Suprapubic skin (tissue), 4 donors: ENCODE data around the gene FOXB2. TPM values are rescaled to one million over a fixed set of nuclear protein-coding genes. Genes with fewer than 3 reads are reported as not detected.
"Not testable (repeated sequence)": the region's sequence is repeated elsewhere in the genome, so short reads cannot be mapped to it uniquely, and the experiment has no call there.

Experiments
- DNase-seq, 2 donors: peaks; one replicate each; pipeline ENCODE4 v3.0.0-alpha.2; 2019; ENCODE audit warnings: low spot score in 2 of 2
- H3K27ac ChIP-seq: fragments of 200-600 bp; sonication (generic); one replicate; pipeline ENCODE4 v1.5.1; 2019
- H3K27me3 ChIP-seq: fragments of 200-600 bp; sonication (generic); one replicate; pipeline ENCODE4 v1.5.1; 2019
- H3K36me3 ChIP-seq: fragments of 200-600 bp; sonication (generic); one replicate; pipeline ENCODE4 v1.5.1; 2019
- H3K4me1 ChIP-seq: fragments of 200-600 bp; sonication (generic); one replicate; pipeline ENCODE4 v1.5.1; 2019
- H3K4me3 ChIP-seq: fragments of 200-600 bp; sonication (generic); one replicate; pipeline ENCODE4 v1.5.1; 2019; ENCODE audit warnings: mild to moderate bottlenecking
- H3K9me3 ChIP-seq: fragments of 200-600 bp; sonication (generic); one replicate; pipeline ENCODE4 v1.5.1; 2019
- CTCF ChIP-seq, 2 donors: fragments of 200-600 bp in 1 of 2; fragments of 450-650 bp in 1 of 2; sonication (generic) in 1 of 2; IDR thresholded peaks; one replicate each; pipeline ENCODE4 v1.5.1; 2016 to 2019; ENCODE audit warnings: antibody characterized with exemption in 2 of 2, mild to moderate bottlenecking in 1 of 2, moderate library complexity in 1 of 2
- EP300 ChIP-seq: sonication (generic); formaldehyde crosslinking; IDR thresholded peaks from one replicate; pipeline ENCODE4 v1.6.1; 2017; ENCODE audit warnings: antibody characterized with exemption
- POLR2A ChIP-seq, 2 donors: fragments of 450-650 bp; IDR thresholded peaks; one replicate each; pipeline ENCODE4 v1.6.1; 2017; ENCODE audit warnings: antibody characterized with exemption in 2 of 2, mild to moderate bottlenecking in 2 of 2, moderate library complexity in 2 of 2
- POLR2AphosphoS5 ChIP-seq, 3 donors: sonication (generic); formaldehyde crosslinking; IDR thresholded peaks; one replicate each; pipeline ENCODE4 v1.6.1; 2017; ENCODE audit warnings: antibody characterized with exemption in 3 of 3
- WGBS: methylation state at CpG from one replicate; pipeline ENCODE4 v1.1.5; 2018; 5-methylcytosine and 5-hydroxymethylcytosine counted together
- total RNA-seq, 4 donors: library from RNA; depleted of rRNA; stranded (reverse); fragments of >200 nt; gene quantifications; one replicate each; pipeline ENCODE4 v1.1.0, GENCODE V29; 2016

Gene FOXB2
- total RNA-seq, 4 donors from 2014 or later: not detected

DNA sequence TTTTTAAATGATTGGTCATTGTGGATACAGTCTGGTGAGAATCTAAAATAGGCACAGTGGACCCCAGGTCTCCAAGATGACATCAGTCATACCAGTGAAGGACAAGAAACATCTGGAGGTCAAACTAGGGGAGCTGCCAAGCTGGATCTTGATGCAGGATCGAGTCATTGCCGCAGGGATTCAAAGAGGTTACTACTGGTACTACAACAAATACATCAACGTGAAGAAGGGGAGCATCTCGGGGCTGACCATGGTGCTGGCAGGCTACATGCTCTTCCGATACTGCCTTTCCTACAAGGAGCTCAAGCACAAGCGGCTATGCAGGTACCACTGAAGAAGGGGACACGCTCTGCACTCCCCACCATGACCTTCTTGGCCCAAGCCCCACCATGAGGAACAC, 20.9 kb downstream of the FOXB2 start:
- Histone ChIP-seq H3K27ac (no peak overlapping the region), H3K9me3 (no peaks in the 10 kb centered on the region), H3K36me3 (no peaks in the 10 kb centered on the region), H3K4me3 (no peak overlapping the region), H3K4me1 (no peaks in the 10 kb centered on the region), H3K27me3 (peaks cover 5% of the 10 kb centered on the region)
- DNase-seq: no peak
- WGBS: 75% methylated on average over 7 of the region's 7 CpGs
- no peak for TF ChIP-seq EP300
- no peak for TF ChIP-seq CTCF (IDR thresholded peaks at IDR 0.05)
- no peak for TF ChIP-seq POLR2A (IDR thresholded peaks at IDR 0.05)
- TF ChIP-seq POLR2AphosphoS5 (IDR thresholded peaks at IDR 0.05): no peak

GRCh38 chr9:77043743-77044142, 24.3 kb downstream of the FOXB2 start:
- 92% methylated on average over 4 of the region's 4 CpGs for WGBS
- H3K27me3 ChIP-seq: peaks cover 11% of the 10 kb centered on the region
- H3K4me1 ChIP-seq, H3K36me3 ChIP-seq, H3K9me3 ChIP-seq, DNase-seq, H3K4me3 ChIP-seq, H3K27ac ChIP-seq: not testable (repeated sequence)

DNA sequence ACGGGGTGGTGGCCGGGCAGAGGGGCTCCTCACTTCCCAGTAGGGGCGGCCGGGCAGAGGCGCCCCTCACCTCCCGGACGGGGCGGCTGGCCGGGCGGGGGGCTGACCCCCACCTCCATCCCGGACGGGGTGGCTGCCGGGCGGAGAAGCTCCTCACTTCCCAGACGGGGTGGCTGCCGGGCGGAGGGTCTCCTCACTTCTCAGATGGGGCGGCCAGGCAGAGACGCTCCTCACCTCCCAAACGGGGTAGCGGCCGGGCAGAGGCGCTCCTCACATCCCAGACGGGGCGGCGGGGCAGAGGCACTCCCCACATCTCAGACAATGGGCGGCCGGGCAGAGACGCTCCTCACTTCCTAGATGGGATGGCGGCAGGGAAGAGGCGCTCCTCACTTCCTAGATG, 41.2 kb downstream of the FOXB2 start:
- H3K36me3 ChIP-seq, DNase-seq, H3K4me3 ChIP-seq, H3K9me3 ChIP-seq, H3K27ac ChIP-seq, H3K4me1 ChIP-seq, H3K27me3 ChIP-seq: not testable (repeated sequence)
- WGBS: 95% methylated on average over 11 of the region's 31 CpGs

DNA sequence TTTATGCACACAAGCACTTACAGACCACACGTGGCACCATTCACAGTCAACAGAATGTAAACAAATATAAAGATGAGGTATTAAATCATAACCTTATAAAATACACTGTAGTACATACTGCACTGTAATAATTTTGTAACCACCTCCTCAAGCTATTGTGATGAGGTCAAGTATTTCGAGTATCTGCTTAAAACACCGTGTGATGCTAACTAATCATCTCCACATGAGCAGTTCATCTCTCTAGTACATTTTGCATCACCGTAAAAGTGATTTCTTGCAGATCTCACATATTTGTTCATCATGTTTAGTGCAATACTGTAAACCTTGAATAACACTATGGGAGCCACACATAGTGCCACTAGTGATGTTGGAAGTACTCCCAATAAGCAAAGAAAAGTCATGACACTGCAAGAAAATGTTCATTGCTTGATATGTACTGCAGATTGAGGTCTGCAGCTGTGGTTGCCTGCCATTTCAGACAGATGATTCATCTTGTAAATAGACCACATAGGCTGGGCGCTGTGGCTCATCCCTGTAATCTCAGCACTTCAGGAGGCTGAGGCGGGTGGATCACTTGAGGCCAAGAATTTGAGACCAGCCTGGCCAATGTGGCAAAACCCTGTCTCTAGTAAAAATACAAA, 44.3 kb downstream of the FOXB2 start:
- Histone ChIP-seq H3K36me3 (no peaks in the 10 kb centered on the region), H3K27me3 (no peaks in the 10 kb centered on the region), H3K27ac (no peak overlapping the region), H3K4me1 (no peaks in the 10 kb centered on the region), H3K4me3 (no peak overlapping the region), H3K9me3 (no peaks in the 10 kb centered on the region)
- TF ChIP-seq CTCF (IDR thresholded peaks at IDR 0.05): no peak
- no peak for TF ChIP-seq EP300
- no peak for TF ChIP-seq POLR2AphosphoS5 (IDR thresholded peaks at IDR 0.05)
- TF ChIP-seq POLR2A (IDR thresholded peaks at IDR 0.05): no peak
- DNase-seq: no peak
- WGBS: 53% methylated on average over 6 of the region's 6 CpGs

- Histone ChIP-seq H3K4me1 (no peaks in the 10 kb centered on the region), H3K9me3 (no peaks in the 10 kb centered on the region), H3K27me3 (no peaks in the 10 kb centered on the region), H3K36me3 (no peaks in the 10 kb centered on the region), H3K4me3 (no peak overlapping the region), H3K27ac (no peak overlapping the region)
- 0% methylated on average over 1 of the region's 1 CpG for WGBS
- TF ChIP-seq POLR2A (IDR thresholded peaks at IDR 0.05): no peak
- no peak for DNase-seq
Measured at GRCh38 chr9:77066388-77066787, 46.9 kb downstream of the FOXB2 start.

Other genes starting within 250 kb of the FOXB2 start
- 10 to 100 TPM in 1 of 4 donors, 1 to 10 TPM in 3; 3.6 to 16.2 (median 6.4) TPM for gene PRUNE2, start 113.5 kb upstream of the FOXB2 start, total RNA-seq
- 100 to 1,000 TPM in 1 of 4 donors, 10 to 100 TPM in 3; 30.1 to 125 (median 46.2) TPM for gene VPS13A, start 157.9 kb downstream of the FOXB2 start, total RNA-seq